Tibial nerve (tissue), 3 donors: ENCODE measurements around the gene HPGDS.

Experiments
- POLR2A ChIP-seq, 2 donors: fragments of 450-650 bp; IDR thresholded peaks; one replicate each; pipeline ENCODE4 v1.6.1; 2017; ENCODE audit warnings: antibody characterized with exemption in 2 of 2, mild to moderate bottlenecking in 2 of 2, moderate library complexity in 2 of 2
- TF ChIP-seq, protein P1 (sequence below), 5 experiments: fragments of 200-600 bp in 3 of 5; fragments of 450-650 bp in 2 of 5; sonication (generic) in 3 of 5; IDR thresholded peaks; one replicate each; pipeline ENCODE4 v1.5.1; 2016 to 2019; ENCODE audit warnings: antibody characterized with exemption in 5 of 5, mild to moderate bottlenecking in 3 of 5, moderate library complexity in 2 of 5

DNA sequence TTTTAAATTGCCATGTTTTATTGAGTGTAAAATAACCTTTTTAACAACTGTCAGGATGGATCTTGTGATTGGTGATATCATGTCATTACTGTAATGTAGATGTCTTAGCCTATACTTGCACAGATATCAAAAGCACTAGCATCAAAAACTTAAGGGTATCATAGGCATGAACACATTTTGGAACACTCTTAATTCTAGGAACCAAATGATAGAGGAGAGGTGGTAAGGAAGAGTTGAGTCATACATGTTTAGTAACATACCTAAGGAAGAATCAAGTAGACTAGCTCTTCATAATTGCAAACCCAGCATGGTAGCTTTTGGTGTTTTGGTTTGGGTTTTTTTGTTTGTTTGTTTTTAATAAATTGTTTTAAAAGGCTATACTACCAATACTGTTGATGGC, 91.5 kb downstream of the HPGDS start:
- no peak for TF ChIP-seq POLR2A (IDR thresholded peaks at IDR 0.05)
- TF ChIP-seq, protein P1, sequence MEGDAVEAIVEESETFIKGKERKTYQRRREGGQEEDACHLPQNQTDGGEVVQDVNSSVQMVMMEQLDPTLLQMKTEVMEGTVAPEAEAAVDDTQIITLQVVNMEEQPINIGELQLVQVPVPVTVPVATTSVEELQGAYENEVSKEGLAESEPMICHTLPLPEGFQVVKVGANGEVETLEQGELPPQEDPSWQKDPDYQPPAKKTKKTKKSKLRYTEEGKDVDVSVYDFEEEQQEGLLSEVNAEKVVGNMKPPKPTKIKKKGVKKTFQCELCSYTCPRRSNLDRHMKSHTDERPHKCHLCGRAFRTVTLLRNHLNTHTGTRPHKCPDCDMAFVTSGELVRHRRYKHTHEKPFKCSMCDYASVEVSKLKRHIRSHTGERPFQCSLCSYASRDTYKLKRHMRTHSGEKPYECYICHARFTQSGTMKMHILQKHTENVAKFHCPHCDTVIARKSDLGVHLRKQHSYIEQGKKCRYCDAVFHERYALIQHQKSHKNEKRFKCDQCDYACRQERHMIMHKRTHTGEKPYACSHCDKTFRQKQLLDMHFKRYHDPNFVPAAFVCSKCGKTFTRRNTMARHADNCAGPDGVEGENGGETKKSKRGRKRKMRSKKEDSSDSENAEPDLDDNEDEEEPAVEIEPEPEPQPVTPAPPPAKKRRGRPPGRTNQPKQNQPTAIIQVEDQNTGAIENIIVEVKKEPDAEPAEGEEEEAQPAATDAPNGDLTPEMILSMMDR (IDR thresholded peaks at IDR 0.05) = no peak
